Parathyroid adenoma (tissue), 2 donors: ENCODE results near the gene DNAJB13.
A peak's percentile ranks its signal among the peaks of the same experiment; 100 is the strongest.

Experiments used
- H2AFZ ChIP-seq: fragments of 300-600 bp; sonication (generic); one replicate; pipeline ENCODE4 v1.7.0; 2017; ENCODE audit warnings: antibody characterized with exemption, mild to moderate bottlenecking
- H3K27ac ChIP-seq: fragments of 300-600 bp; sonication (generic); one replicate; pipeline ENCODE4 v1.7.0; 2017
- H3K27me3 ChIP-seq: fragments of 300-600 bp; sonication (generic); one replicate; pipeline ENCODE4 v1.7.0; 2017; ENCODE audit warnings: low read length; ENCODE audit not compliant: control insufficient read depth, insufficient read depth
- H3K36me3 ChIP-seq: fragments of 300-600 bp; sonication (generic); one replicate; pipeline ENCODE4 v1.7.0; 2017; ENCODE audit warnings: low read length; ENCODE audit not compliant: control insufficient read depth, insufficient read depth
- H3K4me1 ChIP-seq: fragments of 300-600 bp; sonication (generic); one replicate; pipeline ENCODE4 v1.7.0; 2017; ENCODE audit warnings: control low read depth
- H3K4me2 ChIP-seq: fragments of 300-600 bp; sonication (generic); one replicate; pipeline ENCODE4 v1.7.0; 2017; ENCODE audit warnings: low read length
- H3K4me3 ChIP-seq: fragments of 300-600 bp; sonication (generic); one replicate; pipeline ENCODE4 v1.7.0; 2017; ENCODE audit warnings: low read depth, low read length
- H3K79me2 ChIP-seq: fragments of 300-600 bp; sonication (generic); one replicate; pipeline ENCODE4 v1.7.0; 2017; ENCODE audit warnings: control low read depth
- H3K9ac ChIP-seq: fragments of 300-600 bp; sonication (generic); one replicate; pipeline ENCODE4 v1.7.0; 2017; ENCODE audit warnings: mild to moderate bottlenecking
- H3K9me3 ChIP-seq: fragments of 300-600 bp; sonication (generic); one replicate; pipeline ENCODE4 v1.7.0; 2017; ENCODE audit warnings: low read length; ENCODE audit not compliant: control insufficient read depth
- CTCF ChIP-seq: fragments of 300-600 bp; sonication (generic); IDR thresholded peaks from one replicate; pipeline ENCODE4 v1.7.0; 2017; ENCODE audit warnings: antibody characterized with exemption, mild to moderate bottlenecking
- donor health status: primary hyperparathyroidism.

The DNAJB13 gene

DNA sequence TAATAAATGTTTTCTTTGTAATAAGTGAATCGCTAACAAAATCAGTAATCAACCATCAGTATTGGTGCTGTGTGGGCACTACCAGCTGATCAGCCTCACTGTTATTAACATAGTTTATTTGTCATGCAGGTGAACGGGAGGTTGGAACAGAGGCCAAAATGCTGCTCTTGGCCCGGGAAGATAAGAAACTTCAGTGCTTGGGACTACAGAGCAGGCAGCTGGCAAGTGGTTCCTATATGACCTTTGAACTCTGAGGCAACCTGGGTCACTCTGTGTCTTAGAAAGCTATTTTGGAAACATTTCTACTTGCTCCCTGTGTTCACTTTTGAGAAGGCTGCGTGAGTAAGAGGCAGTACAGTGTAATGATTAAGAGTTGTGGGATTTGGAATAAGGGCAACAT is 36.5 kb upstream of the DNAJB13 start:
- H3K36me3 ChIP-seq: no peaks in the 10 kb centered on the region
- H3K4me2 ChIP-seq: no peak overlapping the region
- H3K9me3 ChIP-seq: no peaks in the 10 kb centered on the region
- no peaks in the 10 kb centered on the region for H3K79me2 ChIP-seq
- no peak overlapping the region for H3K9ac ChIP-seq
- no peak overlapping the region for H3K27ac ChIP-seq
- TF ChIP-seq CTCF: no peak
- no peak overlapping the region for H2AFZ ChIP-seq
- no peaks in the 10 kb centered on the region for H3K4me1 ChIP-seq
- H3K4me3 ChIP-seq: no peak overlapping the region
- no peaks in the 10 kb centered on the region for H3K27me3 ChIP-seq

GRCh38 chr11:73916435-73916834 is 34.4 kb upstream of the DNAJB13 start:
- Histone ChIP-seq H3K79me2 (no peaks in the 10 kb centered on the region), H3K27ac (no peak overlapping the region), H3K27me3 (no peaks in the 10 kb centered on the region), H3K9me3 (no peaks in the 10 kb centered on the region), H3K4me2 (no peak overlapping the region), H2AFZ (no peak overlapping the region), H3K4me3 (no peak overlapping the region), H3K36me3 (no peaks in the 10 kb centered on the region), H3K4me1 (no peaks in the 10 kb centered on the region), H3K9ac (no peak overlapping the region)
- no peak for TF ChIP-seq CTCF

DNA sequence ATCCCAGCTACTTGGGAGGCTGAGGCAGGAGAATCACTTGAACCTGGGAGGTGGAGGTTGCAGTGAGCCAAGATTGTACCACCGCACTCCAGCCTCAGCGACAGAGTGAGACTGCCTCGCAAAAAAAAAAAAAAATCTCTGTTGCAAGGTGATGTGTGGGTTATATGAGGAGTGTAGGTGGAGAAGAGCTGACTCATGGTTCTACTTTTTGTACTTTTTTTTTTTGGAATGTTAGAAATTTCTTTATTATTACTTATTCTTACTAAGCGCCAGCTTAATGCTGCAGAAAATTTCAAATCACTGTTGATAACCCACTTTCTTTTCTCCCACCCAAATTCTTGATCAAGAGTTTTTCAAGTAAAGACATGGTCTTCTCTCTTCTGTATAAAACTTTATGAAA is 29.6 kb upstream of the DNAJB13 start:
- no peak overlapping the region for H3K4me2 ChIP-seq
- no peaks in the 10 kb centered on the region for H3K79me2 ChIP-seq
- H3K4me3 ChIP-seq: no peak overlapping the region
- H3K4me1 ChIP-seq: no peaks in the 10 kb centered on the region
- no peaks in the 10 kb centered on the region for H3K9me3 ChIP-seq
- no peaks in the 10 kb centered on the region for H3K27me3 ChIP-seq
- no peak overlapping the region for H3K9ac ChIP-seq
- no peak overlapping the region for H3K27ac ChIP-seq
- H2AFZ ChIP-seq: no peak overlapping the region
- no peak for TF ChIP-seq CTCF
- H3K36me3 ChIP-seq: no peaks in the 10 kb centered on the region

- H2AFZ ChIP-seq: no peak overlapping the region
- no peak overlapping the region for H3K27ac ChIP-seq
- H3K4me3 ChIP-seq: no peak overlapping the region
- H3K27me3 ChIP-seq: no peaks in the 10 kb centered on the region
- no peaks in the 10 kb centered on the region for H3K79me2 ChIP-seq
- H3K4me2 ChIP-seq: no peak overlapping the region
- H3K4me1 ChIP-seq: no peaks in the 10 kb centered on the region
- no peaks in the 10 kb centered on the region for H3K36me3 ChIP-seq
- no peak overlapping the region for H3K9ac ChIP-seq
- H3K9me3 ChIP-seq: no peaks in the 10 kb centered on the region
- TF ChIP-seq CTCF: no peak
These were observed 21.4 kb upstream of the DNAJB13 start for GRCh38 chr11:73929388-73929787.

GRCh38 chr11:73931039-73931645 is 19.7 kb upstream of the DNAJB13 start:
- H3K27ac ChIP-seq: no peak overlapping the region
- H3K9me3 ChIP-seq: no peaks in the 10 kb centered on the region
- no peak overlapping the region for H3K9ac ChIP-seq
- peak; percentile 26 for TF ChIP-seq CTCF
- H3K27me3 ChIP-seq: no peaks in the 10 kb centered on the region
- no peaks in the 10 kb centered on the region for H3K4me1 ChIP-seq
- H3K4me2 ChIP-seq: no peak overlapping the region
- H3K79me2 ChIP-seq: no peaks in the 10 kb centered on the region
- no peaks in the 10 kb centered on the region for H3K36me3 ChIP-seq
- H2AFZ ChIP-seq: peak overlapping the region; percentile 42
- no peak overlapping the region for H3K4me3 ChIP-seq
